CD4-positive, alpha-beta T cell treated with Interleukin-15 for 1 hour (primary cell): ENCODE measurements around the gene MAD2L2.

ENCODE experiments used
- DNase-seq: peaks from one replicate; pipeline ENCODE4 v3.0.0-alpha.2; 2020

The MAD2L2 gene

DNA sequence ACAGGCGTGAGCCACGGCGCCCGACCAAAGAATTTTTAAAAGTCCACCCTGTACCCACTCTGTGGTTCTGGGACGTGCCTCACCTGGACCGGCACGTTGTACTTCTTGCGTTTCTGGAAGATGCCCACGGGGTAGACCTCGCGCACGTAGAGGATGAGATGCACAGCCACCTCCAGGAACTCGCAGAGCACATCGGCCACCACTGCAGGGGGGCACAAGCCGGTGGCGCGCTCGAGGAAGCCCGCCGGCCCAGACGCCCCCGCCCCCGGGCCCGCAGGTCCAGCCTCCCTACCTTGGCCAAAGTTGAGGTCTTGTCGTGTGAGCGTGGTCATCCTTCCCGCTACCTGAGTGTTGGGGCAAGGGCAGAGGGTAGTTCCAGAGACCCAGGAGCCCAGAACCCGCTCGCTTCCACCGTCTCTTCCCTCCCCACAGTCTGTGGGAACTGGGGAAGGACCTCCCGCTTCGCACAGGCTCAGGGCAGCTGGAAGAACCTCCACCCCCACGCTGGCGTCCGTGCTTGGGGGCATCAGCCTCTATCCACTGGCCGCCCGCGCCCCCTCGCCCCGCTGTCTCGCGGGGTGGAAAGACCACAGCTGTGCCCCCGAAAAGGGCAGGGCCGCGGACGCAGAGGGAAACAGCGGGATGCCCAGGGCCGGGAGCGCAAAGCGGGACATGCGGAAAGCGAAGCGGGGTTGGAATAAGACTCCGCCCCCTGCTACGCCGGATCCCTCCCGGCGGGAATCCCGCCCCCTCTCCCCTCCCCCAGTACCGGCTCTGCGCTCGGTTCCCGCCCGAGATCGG is 478 bp downstream of the MAD2L2 start:
- no peak for DNase-seq

DNA sequence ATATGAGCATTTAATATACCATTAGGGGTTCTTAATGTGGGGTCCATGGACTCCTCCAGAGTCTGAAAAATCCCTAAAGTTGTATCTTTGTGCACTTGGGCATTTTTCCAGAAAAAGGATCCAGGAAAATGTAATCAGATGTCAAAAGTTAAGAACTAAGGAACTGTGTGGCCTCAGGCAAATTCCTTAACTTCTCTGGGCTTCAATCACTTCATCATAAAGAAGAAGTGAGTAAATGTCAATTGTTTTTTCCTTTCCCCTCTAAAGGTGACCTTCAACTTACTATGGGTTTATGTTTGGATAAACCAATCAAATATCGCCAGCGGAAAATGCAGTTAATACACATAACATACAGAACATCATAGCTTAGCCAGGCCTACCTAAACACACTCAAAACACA is 2.5 kb downstream of the MAD2L2 start:
- no peak for DNase-seq

DNA sequence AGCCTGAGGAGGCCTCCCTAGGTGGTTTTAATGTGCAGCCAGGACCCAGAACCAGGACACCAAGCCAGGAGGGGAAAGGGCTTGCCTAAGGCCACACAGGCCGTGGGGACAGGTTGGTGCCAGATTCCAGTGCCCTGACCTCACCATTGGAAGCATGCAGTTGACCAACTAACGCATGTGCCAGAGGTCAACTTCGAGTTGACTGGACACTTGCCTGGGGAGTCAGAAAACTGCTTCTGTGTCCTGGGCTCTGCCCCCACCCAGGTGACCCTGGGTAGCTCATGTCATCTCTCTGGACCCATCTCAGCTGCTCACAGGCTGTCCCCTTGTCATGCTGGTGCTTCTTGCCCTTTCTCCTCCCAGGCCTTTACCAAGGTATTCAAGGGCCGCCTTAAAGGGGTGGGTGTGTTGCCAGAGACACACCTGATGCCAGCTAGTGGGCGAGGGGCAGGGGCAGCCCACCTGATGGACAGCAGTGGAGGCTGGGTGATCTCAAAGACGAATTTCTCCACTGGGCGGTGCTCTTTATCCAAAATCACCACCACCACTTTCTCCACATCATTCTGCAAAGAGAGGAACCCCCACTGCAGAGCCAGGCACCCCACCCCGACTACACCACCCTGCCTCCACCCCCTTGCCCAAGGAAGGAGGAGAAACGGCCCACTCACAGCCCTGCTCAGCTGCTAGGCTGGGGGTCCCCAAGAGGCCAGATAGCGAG is 4.4 kb downstream of the MAD2L2 start:
- DNase-seq, result no peak

DNA sequence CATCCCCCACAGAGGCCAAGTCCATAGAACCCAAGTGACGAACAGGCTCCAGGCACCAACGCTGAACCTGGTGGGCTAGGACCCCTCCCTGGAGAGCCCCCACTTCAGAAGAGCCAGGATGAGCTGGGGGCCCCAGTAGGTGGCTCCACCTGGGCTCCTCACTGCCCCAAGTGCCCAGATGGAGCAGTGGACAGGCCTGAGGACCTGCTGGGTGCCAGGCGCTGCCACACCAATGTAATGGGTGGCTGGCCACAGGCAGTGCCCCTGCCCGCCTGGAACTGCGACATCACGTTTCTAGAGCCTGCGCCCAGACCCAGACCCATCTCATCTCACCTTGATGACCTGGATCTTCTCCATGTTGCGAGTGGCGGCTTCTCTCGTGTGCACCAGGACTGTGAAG is 5.6 kb downstream of the MAD2L2 start:
- no peak for DNase-seq

DNA sequence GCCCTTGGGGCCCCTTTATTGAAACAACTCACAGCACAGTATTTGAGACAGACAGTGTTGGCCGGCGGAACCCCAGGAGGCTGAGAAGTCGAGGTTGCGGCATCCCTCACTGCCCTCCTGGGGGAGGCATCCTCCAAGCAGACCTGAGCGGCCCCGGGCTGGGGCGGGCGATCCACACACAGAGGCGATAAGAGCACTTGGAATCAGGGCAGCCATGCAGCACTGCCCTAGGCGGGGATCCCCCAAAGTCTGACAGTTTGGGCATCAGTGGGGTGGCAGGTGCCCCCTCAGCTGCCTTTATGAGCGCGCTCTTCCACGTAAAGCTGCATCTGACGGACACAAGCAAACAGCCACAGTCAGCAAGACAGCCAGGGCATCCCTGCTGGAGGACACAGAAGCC is 6.5 kb downstream of the MAD2L2 start:
- DNase-seq, result no peak

DNA sequence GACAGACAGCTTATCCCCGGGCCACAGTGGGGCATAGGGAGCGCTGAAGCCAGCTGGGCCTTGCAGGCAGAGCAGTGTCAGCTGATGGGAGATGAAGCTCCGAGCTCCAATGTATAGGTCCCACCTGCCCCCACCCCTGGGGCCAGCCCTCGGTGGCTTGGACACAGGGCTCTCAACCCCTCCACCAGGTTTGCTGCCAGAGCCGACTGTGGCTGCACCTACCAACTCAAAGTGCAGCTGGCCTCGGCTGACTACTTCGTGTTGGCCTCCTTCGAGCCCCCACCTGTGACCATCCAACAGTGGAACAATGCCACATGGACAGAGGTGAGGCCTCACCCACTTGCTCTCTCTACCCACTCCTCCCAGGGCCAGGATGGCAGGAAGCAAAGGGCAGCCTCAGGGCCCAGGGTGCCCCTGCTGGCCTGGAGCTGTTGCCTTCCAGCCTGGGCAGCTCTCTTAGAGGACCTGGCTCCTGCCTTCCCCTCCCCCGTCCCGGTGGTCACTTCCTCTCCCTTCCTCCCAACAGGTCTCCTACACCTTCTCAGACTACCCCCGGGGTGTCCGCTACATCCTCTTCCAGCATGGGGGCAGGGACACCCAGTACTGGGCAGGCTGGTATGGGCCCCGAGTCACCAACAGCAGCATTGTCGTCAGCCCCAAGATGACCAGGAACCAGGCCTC is 7.7 kb downstream of the MAD2L2 start:
- no peak for DNase-seq

DNA sequence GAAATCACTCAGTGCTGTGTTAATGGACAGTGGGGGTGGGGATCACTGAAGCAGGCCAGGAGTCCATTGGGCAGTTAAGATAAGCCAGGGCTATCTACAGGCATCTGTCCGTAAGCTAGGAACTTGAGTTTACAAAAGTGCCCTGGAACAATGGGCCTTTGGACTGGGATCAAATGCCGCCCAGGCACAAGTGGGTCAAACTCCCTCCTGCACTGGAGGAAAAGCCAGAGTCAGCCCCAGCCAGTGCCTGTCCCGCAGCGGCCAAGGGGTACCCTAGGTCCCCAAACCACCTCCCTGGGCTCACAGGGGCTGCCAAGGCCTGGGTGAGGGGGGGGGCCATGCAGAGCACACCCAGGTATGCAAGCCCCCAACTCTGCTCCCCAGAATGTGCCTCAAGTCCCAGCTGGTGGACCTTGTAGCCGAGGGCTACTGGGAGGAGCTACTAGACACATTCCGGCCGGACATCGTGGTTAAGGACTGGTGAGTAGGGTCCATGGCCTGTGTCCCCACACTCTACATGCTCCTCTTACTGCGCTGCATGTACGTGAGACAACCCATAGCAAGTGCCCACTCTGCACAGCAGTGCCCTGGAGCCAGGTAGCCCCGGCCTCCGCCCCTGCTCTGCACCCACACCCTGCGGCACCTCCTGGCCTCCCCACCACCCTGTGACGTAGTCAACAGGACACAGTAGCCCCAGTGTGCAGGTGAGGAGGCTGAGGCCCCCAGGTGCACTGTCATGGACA is 9.2 kb downstream of the MAD2L2 start:
- no peak for DNase-seq

DNA sequence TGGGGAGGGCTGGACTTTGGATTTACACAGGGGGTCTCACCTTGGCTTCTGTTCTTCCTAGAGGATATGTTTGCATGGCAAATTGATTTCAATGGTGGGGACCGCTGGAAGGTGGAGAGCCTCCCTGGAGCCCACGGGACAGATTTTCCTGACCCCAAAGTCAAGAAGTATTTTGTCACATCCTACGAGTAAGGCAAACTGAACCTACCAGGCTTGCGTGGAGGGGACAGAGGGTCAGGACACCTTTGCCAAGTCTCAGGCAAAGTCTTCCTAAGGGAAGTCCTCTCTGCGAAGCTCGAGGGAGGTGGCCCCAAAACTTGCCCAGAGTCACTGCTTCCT is 9.8 kb downstream of the MAD2L2 start:
- no peak for DNase-seq

DNA sequence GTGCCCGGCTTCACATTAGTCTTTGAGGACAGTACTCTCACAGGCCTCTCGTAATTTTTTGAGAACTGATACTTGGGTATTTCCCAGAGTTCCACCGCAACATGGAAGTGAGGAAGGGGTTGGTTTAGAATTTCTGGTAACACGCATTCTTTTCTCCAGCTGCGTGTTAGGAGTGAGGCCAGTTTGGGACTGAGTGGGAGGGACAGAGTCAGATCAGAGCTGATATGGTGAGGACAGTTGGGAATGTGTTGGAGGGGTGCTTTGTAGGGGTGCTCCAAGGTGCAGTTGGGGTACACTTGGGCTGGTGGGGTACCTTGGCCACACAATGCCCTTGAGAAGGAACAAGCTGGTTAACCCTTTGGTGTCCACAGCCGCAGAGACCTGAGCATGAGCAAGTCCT is 10.2 kb downstream of the MAD2L2 start:
- no peak for DNase-seq

DNA sequence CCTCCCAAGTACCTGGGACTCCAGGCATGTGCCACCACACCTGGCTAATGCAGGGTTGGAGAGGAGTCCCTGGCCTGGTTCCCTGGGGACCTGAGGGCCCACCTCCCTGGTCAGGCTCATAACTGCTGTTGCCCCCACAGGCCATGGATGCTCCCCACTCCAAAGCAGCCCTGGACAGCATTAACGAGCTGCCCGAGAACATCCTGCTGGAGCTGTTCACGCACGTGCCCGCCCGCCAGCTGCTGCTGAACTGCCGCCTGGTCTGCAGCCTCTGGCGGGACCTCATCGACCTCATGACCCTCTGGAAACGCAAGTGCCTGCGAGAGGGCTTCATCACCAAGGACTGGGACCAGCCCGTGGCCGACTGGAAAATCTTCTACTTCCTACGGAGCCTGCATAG is 12.4 kb downstream of the MAD2L2 start:
- no peak for DNase-seq

DNA sequence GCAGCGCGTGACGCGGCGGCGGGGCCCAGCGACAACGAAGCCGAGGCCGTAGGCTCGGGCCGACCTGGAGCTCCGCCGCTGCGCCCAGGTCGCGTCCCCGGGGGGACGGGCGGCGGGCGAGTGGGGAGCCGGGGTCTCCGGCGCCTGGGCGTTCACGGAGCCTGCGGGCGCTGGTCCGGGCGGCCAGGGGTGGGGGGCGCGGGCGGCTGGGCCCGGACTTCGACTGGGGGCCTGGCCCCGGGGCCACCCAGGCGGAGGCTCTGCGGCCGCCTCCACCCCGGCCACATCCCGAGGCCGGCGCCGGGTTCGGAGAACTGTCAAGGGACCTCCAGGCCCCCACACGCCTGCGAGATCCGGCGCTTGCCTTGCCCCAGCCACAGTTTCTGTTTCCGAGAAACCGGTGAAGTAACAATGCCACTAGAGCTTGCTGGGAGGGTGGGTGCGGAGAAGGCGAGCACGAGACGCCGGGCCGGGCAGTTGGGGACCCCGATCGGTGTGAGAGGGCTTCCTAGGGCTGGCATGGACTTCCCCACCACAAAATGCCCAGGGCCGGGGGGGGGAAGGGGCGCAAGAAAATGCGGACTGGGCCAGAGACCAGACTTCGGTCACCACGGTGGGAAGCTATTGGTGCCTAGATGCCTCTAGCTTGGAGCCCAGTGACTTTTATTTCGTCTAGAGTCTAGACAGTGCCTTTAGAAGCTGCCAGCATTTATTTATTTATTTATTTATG is 16.4 kb downstream of the MAD2L2 start:
- DNase-seq, result peak; percentile 57

DNA sequence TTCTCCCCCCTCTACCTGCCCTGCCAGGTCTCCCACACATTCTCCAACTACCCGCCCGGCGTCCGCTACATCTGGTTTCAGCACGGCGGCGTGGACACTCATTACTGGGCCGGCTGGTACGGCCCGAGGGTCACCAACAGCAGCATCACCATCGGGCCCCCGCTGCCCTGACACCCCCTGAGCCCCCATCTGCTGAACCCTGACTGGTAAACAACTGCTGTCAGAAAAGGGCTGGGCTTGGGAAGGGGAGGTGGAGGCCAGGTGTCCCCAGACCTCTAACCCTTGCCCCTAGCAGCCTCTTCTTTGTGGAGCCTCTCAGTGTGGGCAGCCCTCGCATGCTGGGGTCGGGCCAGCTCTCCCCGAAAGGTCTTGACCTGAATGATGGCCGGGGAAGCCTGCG is 19.8 kb downstream of the MAD2L2 start:
- DNase-seq, result no peak

DNA sequence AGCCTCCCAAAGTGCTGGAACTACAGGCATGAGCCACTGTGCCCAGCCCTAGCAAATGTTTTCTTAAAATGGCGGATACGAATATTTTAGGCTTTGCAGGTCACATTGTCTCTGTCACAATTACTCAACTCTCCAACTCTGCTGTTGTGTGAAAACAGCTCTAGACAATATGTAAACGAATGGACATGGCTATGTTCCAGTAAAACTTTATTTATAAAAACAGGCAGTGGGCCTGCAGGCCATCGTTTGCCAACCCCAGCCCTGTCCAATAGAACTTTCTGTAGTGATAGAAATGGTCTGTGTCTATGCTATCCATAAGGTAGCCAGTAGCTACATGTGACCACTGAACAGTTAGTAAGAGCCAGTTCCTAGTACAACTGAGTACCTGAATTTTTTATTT is 21.2 kb downstream of the MAD2L2 start:
- DNase-seq, result no peak

DNA sequence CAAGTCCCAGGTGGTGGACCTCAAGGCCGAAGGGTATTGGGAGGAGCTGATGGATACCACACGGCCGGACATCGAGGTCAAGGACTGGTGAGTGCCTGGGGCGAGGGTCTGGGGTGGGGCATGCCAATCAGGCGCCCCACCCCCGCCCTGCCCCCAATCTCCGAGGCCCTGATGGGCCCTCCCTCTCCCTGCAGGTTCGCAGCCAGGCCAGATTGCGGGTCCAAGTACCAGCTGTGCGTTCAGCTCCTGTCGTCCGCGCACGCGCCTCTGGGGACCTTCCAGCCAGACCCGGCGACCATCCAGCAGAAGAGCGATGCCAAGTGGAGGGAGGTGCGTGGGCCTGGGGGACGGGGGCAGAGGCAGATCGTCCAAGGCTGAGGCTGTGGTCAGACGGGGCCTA is 22.4 kb downstream of the MAD2L2 start:
- no peak for DNase-seq

DNA sequence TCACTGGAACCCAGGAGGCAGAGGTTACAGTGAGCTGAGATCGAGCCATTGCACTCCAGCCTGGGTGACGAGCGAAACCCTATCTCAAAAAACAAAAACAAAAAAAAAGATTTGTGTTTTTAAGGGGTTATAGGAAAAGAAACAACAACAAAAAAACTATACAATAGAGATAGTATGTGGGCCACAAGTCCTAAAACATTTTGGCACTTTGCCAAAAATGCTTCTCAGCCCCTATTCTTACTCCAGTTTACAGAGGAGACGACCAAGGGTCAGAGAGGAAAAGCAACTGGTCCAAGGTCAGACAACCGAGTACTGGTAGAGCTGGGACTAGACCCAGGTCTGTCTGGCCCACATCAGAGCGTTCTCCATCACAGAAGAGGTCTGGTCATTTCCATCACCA is 23.3 kb downstream of the MAD2L2 start:
- no peak for DNase-seq

DNA sequence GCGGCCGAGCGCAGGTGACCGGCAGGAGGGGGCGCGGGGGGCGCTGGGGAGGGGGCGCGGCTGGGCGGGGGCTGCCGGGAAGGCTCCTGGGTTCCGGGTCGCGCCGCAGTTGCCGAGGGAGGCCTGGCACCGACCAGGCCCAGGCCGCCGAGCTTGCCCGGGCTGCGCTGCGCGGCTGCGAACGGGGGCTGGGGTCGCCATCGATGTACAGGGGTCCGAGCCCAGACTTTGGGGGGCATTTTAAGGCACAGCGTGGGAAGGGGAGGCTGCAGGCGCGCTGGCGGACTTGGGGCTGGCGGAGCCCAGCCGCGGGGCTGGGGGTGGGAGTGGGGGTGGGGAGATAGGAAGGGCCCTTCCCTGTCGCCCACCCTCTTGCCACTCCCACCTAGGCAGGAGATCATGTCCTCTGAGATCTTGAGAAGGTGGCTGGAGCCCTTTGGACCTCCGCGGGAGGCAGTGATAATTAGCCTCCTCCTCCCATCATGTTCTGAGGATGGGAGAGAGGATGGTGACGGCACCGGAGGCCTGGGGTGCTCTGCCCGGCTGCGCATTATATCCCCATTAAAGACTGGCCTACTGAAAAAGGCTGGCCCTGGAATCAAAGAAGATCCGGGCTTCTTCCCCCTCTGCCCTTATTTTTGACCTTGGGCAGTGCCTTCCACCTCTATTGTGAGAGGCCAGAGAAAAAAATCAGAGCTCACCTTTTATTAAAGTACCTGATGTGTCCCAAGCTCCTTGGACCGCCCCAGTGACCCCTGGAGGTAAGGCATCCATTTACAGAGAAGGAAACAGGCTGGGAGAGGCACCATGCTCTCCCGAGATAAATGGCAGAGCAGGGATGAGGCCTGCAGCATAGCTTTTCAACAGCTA is 25.8 kb downstream of the MAD2L2 start:
- DNase-seq, result no peak

DNA sequence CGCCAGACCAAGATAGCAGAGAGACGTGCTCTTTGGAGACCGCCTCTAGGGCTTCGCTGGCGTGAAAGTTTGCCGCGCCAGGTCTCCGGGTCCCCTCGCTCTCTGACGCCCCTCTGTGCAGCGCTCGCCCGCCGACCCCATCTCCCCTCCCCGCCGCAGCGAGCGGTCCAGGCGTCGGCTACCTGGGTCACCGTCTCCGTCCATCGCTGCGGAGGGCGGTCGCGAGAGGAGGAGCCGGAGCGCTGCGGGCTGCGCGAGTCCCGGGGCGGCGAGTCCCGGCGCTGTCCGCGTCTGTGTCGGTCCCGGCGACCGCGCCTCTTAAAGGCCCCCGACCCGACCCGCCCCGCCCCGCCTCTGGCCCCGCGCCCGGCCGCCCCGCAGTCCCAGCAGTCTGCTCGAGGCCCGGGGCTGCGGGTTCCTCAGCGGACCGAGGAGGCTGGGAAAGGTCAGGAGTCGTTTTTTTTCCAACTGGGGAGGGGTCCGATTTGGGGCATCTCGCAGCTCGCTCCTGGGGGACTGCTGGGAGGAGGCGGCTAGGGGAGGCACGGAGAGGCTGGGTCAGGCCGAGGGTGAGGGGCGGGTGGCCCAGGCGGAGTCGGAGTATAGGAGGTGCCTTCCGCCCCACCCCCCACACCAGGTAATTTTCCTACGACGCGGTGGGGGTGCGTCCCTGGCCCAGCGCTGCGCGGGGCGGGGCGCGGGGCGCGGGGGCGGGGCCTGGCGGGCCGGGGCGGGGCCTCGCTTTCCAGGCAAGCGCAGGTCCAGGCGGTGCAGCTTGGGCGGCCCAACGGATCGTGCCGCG is 26.6 kb downstream of the MAD2L2 start, which contains the start of the genes FBXO2 and FBXO44:
TSS of gene FBXO2 (minus strand) at position 293 of the 802 bp plus-strand sequence. CDS start at position 204, 89 bp downstream.
TSS of gene FBXO44 (plus strand) at position 741 of the 802 bp plus-strand sequence. CDS start 959 bp downstream, outside the sequence.
- peak; percentile 58 for DNase-seq

DNA sequence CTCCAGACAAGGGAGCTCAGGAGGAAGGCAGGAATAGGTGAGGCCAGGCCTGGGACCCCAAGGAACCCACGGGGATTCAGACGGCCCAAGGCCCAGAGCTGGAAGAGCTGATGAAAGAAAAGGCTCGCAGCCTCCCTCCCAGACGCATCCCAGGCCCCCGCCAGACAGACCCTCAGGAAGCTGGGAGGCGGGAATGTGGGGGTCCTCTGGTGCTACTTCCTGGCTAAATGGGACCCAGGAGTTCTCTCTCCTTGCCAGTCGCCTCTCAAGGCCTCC is 27.1 kb downstream of the MAD2L2 start:
- no peak for DNase-seq

DNA sequence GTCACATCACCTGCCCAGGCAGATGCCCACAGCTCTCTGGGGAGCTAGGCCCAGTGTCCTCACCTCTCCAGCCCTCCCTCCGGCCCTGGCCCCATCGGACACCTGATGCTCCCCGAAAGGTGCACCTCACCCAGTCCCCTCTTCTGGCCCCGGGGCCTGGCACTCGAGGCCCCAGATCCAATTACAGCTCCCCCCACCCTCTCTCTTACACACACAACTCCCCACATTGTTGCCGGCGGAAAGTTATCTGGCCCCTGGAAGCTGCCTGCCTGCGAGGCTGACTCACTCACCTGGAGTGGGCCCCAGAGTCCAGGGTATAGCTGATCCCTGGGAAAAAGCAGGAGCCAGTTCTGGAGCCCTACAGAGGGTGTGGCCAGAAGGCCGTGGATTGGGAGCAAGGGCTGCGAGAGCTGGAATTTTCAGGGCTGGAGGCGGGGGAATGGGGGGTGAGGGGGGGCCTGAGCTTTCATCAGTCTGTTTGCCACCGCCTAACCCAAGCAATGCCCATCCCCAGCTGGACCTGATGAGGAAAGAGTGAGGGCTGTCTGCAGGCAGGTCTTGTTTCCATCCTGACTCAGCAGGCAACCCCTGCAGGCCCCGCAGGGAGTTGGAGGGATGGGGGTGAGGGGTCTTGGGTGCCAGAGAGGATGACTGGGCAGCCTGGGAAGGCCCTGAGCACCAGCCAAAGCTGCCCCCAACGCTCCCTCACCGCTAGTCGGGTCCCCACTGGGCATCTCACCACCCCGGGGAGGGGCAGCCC is 27.7 kb downstream of the MAD2L2 start:
- DNase-seq, result no peak

DNA sequence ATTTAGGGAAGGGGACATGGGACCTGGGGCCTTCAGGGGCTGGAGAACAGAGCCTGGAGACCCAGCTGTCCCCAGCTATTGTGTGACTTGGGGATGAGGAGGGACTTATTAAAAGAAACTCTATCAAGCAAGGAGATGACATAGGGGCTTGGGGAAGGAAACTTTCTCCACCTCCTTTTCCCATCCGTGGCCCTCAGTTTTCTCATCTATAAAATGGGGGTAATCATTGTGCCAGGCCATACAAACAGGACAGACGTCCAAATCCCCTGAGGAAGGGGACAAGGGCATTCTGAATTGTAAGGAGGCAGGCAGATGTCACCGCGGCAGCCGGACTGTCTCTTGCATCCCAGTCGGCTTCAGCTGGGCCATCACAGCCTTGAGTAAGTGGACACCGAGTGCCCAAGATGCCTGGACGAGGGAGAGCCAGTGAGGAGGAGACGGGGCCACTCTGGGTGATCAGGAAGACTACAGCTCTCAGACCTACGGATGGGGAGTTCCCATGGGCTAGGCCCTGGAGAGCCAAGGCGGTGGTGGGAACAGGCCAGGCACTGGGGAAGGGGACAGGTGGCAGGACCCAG is 28.7 kb downstream of the MAD2L2 start:
- DNase-seq, result no peak
